ENCODE results near the gene EXOG.

- no peak for TF ChIP-seq CTCF (IDR thresholded peaks at IDR 0.05)
- TF ChIP-seq EP300 (IDR thresholded peaks at IDR 0.05), result no peak
- TF ChIP-seq POLR2AphosphoS5 (IDR thresholded peaks at IDR 0.05), result no peak
- no peak for TF ChIP-seq POLR2A (IDR thresholded peaks at IDR 0.05)
These were observed 22.9 kb upstream of the EXOG start for GRCh38 chr3:38473229-38473628.

All from suprapubic skin (tissue), 4 donors.